Inflammatory macrophage (primary cell): Measurements from ENCODE around the gene MTRR.

ENCODE experiments used
- DNase-seq, 2 donors: peaks; one replicate each; pipeline ENCODE4 v3.0.0-alpha.2; 2020 to 2022
- total RNA-seq, 18 experiments: gene quantifications; one replicate each; lab custom pipeline; 2026; ENCODE audit warnings: mixed read lengths in 6 of 18, inconsistent platforms in 2 of 18; lab: John Stamatoyannopoulos, UW

MTRR gene
- total RNA-seq: 20.4 to 47.9 (median 35.8) reads per million in 18 experiments

DNA sequence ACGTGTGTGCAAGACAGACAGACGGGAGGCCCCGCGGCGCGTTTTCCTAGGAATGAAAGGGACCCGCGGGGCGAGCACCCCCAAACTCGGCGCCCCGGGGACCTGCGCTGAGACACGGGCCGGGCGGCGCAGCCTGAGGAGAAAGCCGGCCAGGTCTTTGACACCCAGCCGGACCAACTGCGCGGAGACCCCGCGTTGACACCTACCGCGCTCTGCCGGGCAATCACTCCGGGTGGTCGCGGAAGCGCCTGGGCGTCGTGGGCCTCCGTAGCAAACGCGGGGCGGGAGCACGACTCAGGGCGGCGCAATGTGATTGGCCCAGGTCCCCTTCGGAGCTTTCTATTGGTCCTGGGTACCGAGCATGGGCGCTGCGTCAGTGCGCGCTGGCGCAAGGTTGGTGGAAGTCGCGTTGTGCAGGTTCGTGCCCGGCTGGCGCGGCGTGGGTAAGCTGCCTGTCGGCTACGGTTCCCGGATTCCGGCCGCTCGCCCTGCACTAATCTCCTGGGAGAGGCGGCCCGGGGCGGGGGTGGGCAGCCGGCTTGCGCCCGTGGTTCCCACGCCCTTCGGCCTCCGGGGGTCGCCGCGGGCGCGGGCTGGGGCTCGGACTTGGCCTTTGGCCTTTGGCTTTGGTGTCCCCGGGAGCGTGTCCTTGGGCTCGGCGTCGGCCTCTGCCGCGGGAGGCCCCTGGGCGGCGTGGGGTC lies at the start of gene MTRR, which contains the start of gene FASTKD3:
MTRR (plus strand) TSS at position 376 of the 701 bp plus-strand sequence. CDS start 1,647 bp downstream, outside the sequence.
FASTKD3 (minus strand) TSS at position 259 of the 701 bp plus-strand sequence. CDS start 948 bp downstream, outside the sequence.
- peak; percentile 95 to 97 for DNase-seq

DNA sequence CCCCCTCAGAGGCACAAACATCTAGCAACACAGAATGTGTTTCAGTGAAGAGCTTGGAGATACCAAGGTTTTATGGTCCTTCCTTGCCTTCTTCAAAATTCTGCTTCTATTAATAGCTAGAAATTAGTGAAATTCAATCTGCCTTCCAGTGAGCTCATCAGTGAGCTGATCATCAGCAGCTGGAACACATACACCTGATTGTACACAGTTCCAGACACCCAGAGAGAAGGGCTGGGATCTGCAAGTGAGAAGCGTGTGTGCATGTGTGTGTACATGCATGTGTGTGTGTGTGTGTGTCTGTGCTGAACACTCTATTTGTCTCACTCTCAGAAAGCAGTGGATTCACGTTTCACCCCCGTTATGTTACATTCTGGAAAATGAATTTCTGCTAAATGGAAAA lies 46.5 kb upstream of the MTRR start:
- DNase-seq: no peak

GRCh38 chr5:7823594-7823993 lies 45.4 kb upstream of the MTRR start:
- no peak for DNase-seq

DNA sequence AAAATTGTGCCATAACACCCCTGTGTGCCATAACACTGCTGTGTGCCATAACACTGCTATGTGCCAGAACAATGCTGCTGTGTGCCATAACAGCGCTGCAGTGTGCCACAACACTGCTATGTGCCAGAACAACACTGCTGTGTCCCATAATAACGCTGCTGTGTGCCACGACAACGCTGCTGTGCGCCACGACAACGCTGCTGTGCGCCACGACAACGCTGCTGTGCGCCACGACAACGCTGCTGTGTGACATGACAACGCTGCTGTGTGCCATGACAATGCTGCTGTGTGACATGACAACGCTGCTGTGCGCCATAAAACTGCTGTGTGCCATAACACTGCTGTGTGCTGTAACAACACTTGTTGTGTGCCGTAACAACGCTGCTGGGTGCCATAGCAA lies 44.0 kb upstream of the MTRR start:
- no peak for DNase-seq

DNA sequence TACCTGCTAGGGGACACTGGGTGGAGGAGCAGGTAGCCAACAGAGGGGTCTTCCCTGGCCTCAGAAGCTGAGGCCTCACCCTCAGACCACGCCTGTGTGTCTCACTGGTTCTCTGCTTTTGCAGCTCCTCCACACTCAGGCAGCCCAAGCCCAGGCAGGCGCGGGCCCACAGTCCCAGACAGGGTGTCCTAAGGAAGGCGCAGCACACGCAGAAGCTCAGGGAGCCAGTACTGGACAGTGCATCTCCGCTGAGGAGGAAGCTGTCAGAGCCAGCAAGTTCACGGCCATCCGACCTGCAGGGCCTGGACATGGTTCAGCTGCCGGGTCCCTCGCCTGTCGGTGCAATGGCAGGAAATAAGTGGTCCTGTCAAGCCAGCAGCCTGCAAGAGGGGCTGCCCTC lies 43.3 kb upstream of the MTRR start:
- no peak for DNase-seq

DNA sequence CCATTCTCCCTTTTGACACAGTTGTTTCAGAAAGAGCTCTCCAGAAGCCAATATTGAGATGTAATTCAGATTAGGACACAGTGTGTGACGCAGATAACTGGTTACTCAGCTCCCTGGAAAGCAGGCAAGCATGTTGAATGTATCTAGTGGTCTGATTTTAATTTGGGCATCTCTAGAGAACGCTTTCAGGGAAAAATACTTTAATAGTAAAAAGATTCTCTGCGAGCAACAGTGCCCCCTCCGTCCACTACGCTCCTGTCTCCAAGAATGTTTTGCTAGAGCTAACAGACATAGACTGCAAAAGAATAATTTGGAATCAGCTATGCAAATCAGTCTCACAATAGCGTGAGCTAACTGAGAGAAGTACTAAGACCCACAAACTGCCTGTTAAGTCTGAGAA lies 41.3 kb upstream of the MTRR start:
- no peak for DNase-seq

DNA sequence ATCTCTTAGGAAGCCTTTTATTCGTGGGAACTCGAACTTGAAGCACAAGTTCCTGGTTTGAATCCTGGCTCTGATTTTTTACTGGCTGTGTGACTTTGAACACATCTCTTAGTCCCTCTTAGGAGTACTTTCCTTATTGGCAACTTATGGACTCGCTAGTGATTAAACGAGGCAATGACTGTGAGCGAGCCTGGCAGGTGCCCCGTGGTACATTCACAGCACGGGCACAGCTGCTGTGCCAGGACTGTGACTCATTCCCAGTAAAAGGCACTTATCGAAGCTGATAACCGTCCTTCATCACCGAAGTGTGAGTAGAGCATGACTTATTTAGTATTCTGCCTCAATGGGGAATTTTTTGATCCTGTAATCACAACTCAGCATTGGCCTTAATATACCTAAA lies 40.7 kb upstream of the MTRR start:
- DNase-seq: no peak

DNA sequence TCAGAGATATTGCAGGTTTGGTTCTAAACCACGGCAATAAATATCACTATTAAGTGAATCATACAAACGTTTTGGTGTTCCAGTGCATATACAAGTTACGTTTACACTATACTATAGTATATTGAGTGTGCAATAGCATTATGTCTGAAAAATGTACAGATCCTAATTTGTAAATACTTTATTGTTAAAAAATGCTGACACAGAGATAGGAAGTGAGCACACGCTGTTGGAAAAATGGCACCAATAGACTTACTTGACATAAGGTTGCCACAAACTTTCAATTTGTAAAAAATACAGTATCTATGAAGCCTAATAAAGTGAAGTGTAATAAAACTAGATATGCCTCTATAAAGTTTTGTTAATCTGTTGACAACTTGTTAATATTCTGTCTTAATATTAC lies 34.0 kb upstream of the MTRR start:
- no peak for DNase-seq

DNA sequence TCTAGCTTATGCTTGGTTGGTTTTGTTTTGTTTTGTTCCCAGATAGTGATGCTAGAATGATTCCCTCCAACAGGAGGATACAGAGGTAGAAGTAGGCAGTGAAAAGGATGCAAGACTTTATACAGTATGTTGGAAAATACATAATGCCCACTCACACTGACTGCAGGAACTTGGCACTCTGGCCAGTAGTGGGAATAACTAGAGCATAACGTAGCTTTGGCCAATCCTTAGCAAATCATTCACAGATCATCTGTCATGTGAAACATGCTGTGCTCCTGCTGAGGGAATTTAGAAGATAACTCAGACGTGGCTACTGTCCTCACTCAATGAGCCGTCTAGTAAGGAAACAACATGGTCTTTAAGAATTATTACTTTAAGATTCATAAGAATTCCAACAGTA lies 31.5 kb upstream of the MTRR start:
- no peak for DNase-seq

DNA sequence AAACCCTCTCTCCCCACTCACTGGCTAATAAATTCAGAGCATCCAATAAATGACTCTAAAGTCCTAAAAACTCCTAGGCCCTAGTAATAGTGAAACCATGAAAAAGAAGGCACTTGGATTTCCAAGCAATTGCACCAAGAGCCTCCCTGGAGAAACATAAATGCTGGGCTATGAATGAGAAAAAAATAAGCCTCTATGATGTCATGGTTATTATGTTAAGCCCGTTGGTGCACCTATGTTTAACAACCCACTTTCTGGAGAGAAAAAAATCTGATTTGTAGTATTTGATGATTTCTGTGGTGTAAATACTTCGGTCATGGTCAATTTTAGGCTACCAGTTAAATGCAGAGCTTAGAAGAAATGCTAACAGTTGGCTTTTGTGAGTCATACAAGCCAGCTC lies 26.4 kb upstream of the MTRR start:
- no peak for DNase-seq

DNA sequence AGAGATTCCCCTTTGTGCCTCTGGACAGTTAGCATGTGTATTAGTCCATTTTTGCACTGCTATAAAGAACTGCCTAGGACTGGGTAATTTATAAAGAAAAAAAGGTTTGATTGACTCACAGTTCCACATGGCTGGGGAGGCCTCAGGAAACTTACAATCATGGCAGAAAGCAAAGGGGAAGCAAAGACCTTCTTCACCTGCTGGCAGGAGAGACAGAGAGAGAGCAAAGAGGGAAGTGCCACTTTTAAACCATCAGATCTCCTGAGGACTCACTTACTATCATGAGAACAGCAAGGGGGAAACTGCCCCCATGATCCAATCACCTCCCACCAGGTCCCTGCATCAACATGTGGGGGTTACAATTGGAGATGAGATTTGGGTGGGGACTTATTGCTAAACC lies 24.0 kb upstream of the MTRR start:
- DNase-seq: no peak

DNA sequence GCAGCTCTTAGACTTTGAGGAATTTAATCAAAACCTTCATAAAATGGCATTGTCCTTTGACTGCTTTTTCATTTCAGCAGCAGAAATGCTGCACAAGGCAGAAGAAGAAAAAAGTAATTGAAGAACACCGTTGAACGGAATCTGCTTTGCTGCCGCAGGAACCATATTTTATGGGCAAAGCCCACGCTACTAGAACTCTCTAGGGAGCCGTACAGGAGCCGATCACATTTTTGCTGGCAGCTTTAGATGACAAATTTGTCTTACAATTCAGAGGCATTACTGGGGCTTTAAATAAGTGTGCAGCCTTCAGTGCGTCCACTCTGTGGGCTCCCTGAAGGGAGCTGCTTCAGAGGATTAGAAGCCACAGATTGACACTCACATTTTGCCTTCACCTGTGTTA lies 23.4 kb upstream of the MTRR start:
- no peak for DNase-seq

DNA sequence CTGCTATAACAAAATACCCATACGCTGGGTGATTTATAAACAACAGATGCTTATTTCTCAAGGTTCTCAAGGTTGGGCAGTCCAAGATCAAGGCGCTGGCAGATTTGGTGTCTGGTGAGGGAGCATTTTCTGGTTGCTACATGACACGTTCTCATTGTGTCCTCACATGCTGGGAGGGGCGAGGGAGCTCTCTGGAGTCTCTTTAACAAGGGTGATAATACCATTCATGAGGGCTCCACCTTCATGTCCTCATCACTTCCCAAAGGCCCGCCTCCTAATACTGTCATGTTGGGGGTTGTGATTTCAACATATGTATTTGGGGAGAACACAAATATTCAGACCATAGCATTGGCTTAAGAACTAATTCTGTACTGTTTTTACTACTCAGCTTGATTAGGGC lies 22.6 kb upstream of the MTRR start:
- DNase-seq: no peak

DNA sequence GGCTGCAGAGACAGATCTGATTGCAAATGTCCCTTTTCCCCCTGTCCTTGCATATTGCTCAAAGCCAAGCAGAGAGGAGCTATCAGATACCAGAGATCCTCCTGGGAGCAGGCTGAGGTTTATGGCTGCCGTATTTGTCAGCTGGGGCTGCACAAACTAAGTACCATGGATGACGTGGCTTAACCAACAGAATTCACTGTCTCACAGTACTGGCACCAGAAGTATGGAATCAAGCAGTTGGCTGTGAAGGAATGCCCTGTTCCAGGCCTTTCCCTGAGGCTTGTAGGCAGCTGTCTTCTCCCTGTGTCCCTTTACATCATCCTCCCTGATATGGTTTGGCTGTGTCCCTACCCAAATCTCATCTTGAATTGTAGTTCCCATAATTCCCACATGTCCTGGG lies 20.7 kb upstream of the MTRR start:
- DNase-seq: no peak

- no peak for DNase-seq
These were observed 19.1 kb upstream of the MTRR start for GRCh38 chr5:7849681-7850394.

DNA sequence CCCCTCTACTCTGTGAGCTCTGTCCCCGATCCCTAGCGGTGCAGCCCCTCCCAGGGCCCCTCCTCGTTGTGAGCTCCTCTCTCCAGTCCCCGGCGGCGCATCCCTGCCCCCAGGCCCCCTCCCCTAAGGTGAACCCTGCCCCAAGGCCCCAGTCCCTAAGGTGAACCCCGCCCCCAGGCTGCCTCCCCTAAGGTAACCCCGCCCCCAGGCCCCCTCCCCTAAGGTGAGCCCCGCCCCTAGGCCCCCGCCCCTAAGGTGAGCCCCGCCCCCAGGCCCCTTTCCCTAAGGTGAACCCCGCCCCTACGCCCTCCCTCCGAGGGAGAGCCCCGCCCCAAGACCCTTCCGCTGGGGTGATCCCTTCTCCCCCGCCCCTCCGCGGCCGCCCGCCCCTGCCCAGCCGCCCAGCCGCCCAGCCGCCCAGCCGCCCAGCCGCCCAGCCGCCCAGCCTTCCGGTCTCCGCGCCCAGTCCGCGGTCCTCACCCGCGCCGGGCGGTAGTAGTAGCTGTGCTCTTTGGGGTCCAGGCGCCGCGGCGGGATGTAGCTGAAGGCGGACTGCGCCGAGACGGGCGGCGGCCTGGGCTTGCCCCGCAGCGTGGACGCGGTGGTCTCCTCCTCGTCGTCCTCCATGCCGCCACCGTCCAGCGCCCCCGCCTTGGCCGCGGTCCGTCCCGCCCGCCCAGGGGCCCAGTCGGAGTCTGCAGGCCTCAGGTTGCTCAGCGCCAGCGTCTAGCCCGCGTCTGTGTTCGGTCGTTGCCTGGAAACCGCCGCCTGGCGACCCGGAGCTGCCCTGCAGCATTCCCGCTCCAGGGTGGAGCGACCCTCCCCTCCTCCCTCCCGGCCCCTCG lies 18.3 kb upstream of the MTRR start, which contains the start of gene CFAP90:
CFAP90 (minus strand) TSS at position 739 of the 845 bp plus-strand sequence; CDS start at position 627, 112 bp downstream.
- DNase-seq: no peak

DNA sequence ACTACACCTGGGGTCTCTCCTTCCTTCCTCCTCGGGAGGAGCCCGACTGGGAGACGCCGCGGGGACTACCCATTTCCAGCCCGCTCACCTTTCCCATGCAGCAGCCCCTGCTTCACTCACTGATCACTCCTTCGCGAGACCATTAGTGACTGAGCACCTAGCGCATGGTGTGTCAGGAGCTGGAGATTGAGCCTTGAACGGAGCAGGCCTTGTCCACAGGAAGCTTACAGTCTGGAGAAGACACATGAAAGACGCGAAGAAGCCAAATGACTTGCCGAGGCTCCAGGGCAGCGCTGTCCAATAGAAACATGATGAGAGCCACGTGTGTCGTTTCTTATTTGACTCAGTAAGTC lies 17.7 kb upstream of the MTRR start:
- no peak for DNase-seq

GRCh38 chr5:7851617-7852289 lies 17.2 kb upstream of the MTRR start:
- DNase-seq: no peak

DNA sequence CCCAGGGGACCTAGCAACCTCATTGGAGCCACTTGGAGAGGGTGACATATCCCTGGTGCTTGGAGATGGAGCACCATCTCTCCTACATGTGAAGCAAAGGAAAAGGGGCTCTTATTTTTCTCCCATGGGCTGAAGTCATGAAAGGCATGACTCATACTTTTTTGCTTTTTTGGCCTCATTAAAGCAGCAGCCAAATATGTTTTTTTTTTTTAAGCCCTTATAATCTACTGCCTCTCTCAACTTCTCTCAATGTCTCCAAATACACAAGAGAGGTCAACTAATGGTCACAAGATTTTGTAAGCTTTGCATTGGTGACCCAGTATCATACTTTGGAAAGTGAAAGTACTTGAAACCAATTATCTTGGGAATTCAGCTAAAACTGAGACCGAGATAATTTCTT lies 16.4 kb upstream of the MTRR start:
- DNase-seq: no peak

- DNase-seq: no peak
These were observed 16.0 kb upstream of the MTRR start for GRCh38 chr5:7852988-7853387.

DNA sequence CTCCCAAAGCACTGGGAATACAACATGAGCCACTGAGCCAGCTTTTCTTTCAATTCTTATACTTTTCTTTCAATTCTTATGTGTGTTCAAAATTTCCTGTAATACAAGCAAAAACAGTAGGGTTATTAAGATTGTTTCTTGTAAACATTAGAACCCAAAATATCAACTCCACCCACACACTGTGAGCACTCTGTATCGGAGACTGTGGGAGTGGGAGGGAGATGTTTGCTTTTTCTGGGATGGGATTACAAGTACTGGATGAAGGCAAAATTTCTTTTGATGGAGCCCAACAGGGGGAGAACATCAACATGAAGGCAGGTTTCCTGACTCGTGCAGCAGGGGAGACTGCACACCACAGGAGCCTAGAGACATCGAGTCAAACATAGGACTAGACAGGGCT lies 13.3 kb upstream of the MTRR start:
- DNase-seq: no peak

- peak in 1 of 2 donors; percentile 41 for DNase-seq
These were observed 12.1 kb upstream of the MTRR start for GRCh38 chr5:7856855-7857254.

GRCh38 chr5:7857361-7857760 lies 11.6 kb upstream of the MTRR start:
- DNase-seq: no peak
